GF-D8 (cell line): Measurements from ENCODE around the gene ELMO1.

Source experiments
- DNase-seq: peaks from one replicate; lab custom pipeline; 2025; lab: John Stamatoyannopoulos, UW

The ELMO1 gene

GRCh38 chr7:37128327-37129034, 320.2 kb downstream of the ELMO1 start:
- DNase-seq: no peak

- DNase-seq: no peak
Measured at GRCh38 chr7:37119296-37119860, 329.3 kb downstream of the ELMO1 start.

- DNase-seq: no peak
Measured at GRCh38 chr7:37118004-37118403, 330.7 kb downstream of the ELMO1 start.

GRCh38 chr7:37117292-37117691, 331.4 kb downstream of the ELMO1 start:
- no peak for DNase-seq

GRCh38 chr7:37116093-37116701, 332.5 kb downstream of the ELMO1 start:
- DNase-seq: no peak

- DNase-seq: no peak
Measured at GRCh38 chr7:37113661-37114355, 334.9 kb downstream of the ELMO1 start.

- DNase-seq: no peak
Measured at GRCh38 chr7:37112876-37113275, 335.8 kb downstream of the ELMO1 start.

- DNase-seq: no peak
Measured at GRCh38 chr7:37112218-37112617, 336.4 kb downstream of the ELMO1 start.

- no peak for DNase-seq
Measured at GRCh38 chr7:37111459-37111858, 337.2 kb downstream of the ELMO1 start.

- no peak for DNase-seq
Measured at GRCh38 chr7:37110660-37111424, 337.8 kb downstream of the ELMO1 start.

GRCh38 chr7:37109843-37110242, 338.8 kb downstream of the ELMO1 start:
- no peak for DNase-seq

GRCh38 chr7:37109016-37109683, 339.5 kb downstream of the ELMO1 start:
- DNase-seq: no peak

GRCh38 chr7:37108615-37109014, 340.0 kb downstream of the ELMO1 start:
- no peak for DNase-seq

GRCh38 chr7:37107047-37107750, 341.5 kb downstream of the ELMO1 start:
- DNase-seq: no peak

GRCh38 chr7:37105762-37106161, 342.9 kb downstream of the ELMO1 start:
- no peak for DNase-seq

GRCh38 chr7:37104822-37105518, 343.7 kb downstream of the ELMO1 start:
- no peak for DNase-seq

GRCh38 chr7:37102518-37103137, 346.0 kb downstream of the ELMO1 start:
- no peak for DNase-seq

- DNase-seq: no peak
Measured at GRCh38 chr7:37100735-37101331, 347.8 kb downstream of the ELMO1 start.

GRCh38 chr7:37098762-37099161, 349.9 kb downstream of the ELMO1 start:
- no peak for DNase-seq
